IPS DF 4.7 (cell line): ENCODE results near the gene HP1BP3.
A peak's percentile ranks its signal among the peaks of the same experiment; 100 is the strongest.
"Not testable (repeated sequence)": the region's sequence is repeated elsewhere in the genome, so short reads cannot be mapped to it uniquely, and the experiment has no call there.

Experiments used
- DNase-seq: peaks from one replicate; pipeline ENCODE4 v3.0.0-alpha.2; 2013; ENCODE audit warnings: low spot score; ENCODE audit errors: extremely low read depth

HP1BP3 gene

GRCh38 chr1:20787029-20787839 lies at the start of gene HP1BP3:
Gene HP1BP3, minus strand, starts transcription at chr1:20787307. Its CDS starts 6,867 bp downstream, at chr1:20780440.
- DNase-seq: no peak

- DNase-seq: no peak
These were observed 49.1 kb upstream of the HP1BP3 start for GRCh38 chr1:20836230-20836629.

- no peak for DNase-seq
These were observed 47.7 kb upstream of the HP1BP3 start for GRCh38 chr1:20834780-20835179.

GRCh38 chr1:20834192-20834591 lies 47.1 kb upstream of the HP1BP3 start:
- no peak for DNase-seq

- no peak for DNase-seq
These were observed 43.3 kb upstream of the HP1BP3 start for GRCh38 chr1:20830378-20830777.

GRCh38 chr1:20829946-20830345 lies 42.8 kb upstream of the HP1BP3 start:
- DNase-seq: no peak

GRCh38 chr1:20829531-20829930 lies 42.4 kb upstream of the HP1BP3 start:
- DNase-seq: no peak

- no peak for DNase-seq
These were observed 36.7 kb upstream of the HP1BP3 start for GRCh38 chr1:20823845-20824244.

- no peak for DNase-seq
These were observed 34.4 kb upstream of the HP1BP3 start for GRCh38 chr1:20821466-20821865.

- no peak for DNase-seq
These were observed 32.7 kb upstream of the HP1BP3 start for GRCh38 chr1:20819818-20820217.

GRCh38 chr1:20814534-20814871 lies 27.4 kb upstream of the HP1BP3 start:
- DNase-seq: no peak

- no peak for DNase-seq
These were observed 24.8 kb upstream of the HP1BP3 start for GRCh38 chr1:20811916-20812315.

GRCh38 chr1:20793236-20793635 lies 6.1 kb upstream of the HP1BP3 start:
- no peak for DNase-seq

- no peak for DNase-seq
These were observed 5.1 kb upstream of the HP1BP3 start for GRCh38 chr1:20792196-20792595.

- DNase-seq: no peak
These were observed 3.7 kb upstream of the HP1BP3 start for GRCh38 chr1:20790785-20791184.

GRCh38 chr1:20789598-20789997 lies 2.5 kb upstream of the HP1BP3 start:
- not testable (repeated sequence) for DNase-seq

- no peak for DNase-seq
These were observed 1.0 kb upstream of the HP1BP3 start for GRCh38 chr1:20787840-20788795.

- peak; percentile 72 for DNase-seq
These were observed 666 bp downstream of the HP1BP3 start for GRCh38 chr1:20786253-20787028.

- no peak for DNase-seq
These were observed 1.2 kb downstream of the HP1BP3 start for GRCh38 chr1:20785907-20786252.

GRCh38 chr1:20775700-20776099 lies 11.4 kb downstream of the HP1BP3 start:
- no peak for DNase-seq

- DNase-seq: no peak
These were observed 15.3 kb downstream of the HP1BP3 start for GRCh38 chr1:20771780-20772179.
